Suprapubic skin (tissue), 4 donors: ENCODE measurements around the gene GLIS1. TPM values are rescaled to one million over a fixed set of nuclear protein-coding genes. Genes with fewer than 3 reads are reported as not detected.
A peak's percentile ranks its signal among the peaks of the same experiment; 100 is the strongest.

ENCODE experiments used
- DNase-seq, 2 donors: peaks; one replicate each; pipeline ENCODE4 v3.0.0-alpha.2; 2019; ENCODE audit warnings: low spot score in 2 of 2
- H3K27ac ChIP-seq: fragments of 200-600 bp; sonication (generic); one replicate; pipeline ENCODE4 v1.5.1; 2019
- H3K27me3 ChIP-seq: fragments of 200-600 bp; sonication (generic); one replicate; pipeline ENCODE4 v1.5.1; 2019
- H3K36me3 ChIP-seq: fragments of 200-600 bp; sonication (generic); one replicate; pipeline ENCODE4 v1.5.1; 2019
- H3K4me1 ChIP-seq: fragments of 200-600 bp; sonication (generic); one replicate; pipeline ENCODE4 v1.5.1; 2019
- H3K4me3 ChIP-seq: fragments of 200-600 bp; sonication (generic); one replicate; pipeline ENCODE4 v1.5.1; 2019; ENCODE audit warnings: mild to moderate bottlenecking
- H3K9me3 ChIP-seq: fragments of 200-600 bp; sonication (generic); one replicate; pipeline ENCODE4 v1.5.1; 2019
- CTCF ChIP-seq, 2 donors: fragments of 200-600 bp in 1 of 2; fragments of 450-650 bp in 1 of 2; sonication (generic) in 1 of 2; IDR thresholded peaks; one replicate each; pipeline ENCODE4 v1.5.1; 2016 to 2019; ENCODE audit warnings: antibody characterized with exemption in 2 of 2, mild to moderate bottlenecking in 1 of 2, moderate library complexity in 1 of 2
- EP300 ChIP-seq: sonication (generic); formaldehyde crosslinking; IDR thresholded peaks from one replicate; pipeline ENCODE4 v1.6.1; 2017; ENCODE audit warnings: antibody characterized with exemption
- POLR2A ChIP-seq, 2 donors: fragments of 450-650 bp; IDR thresholded peaks; one replicate each; pipeline ENCODE4 v1.6.1; 2017; ENCODE audit warnings: antibody characterized with exemption in 2 of 2, mild to moderate bottlenecking in 2 of 2, moderate library complexity in 2 of 2
- POLR2AphosphoS5 ChIP-seq, 3 donors: sonication (generic); formaldehyde crosslinking; IDR thresholded peaks; one replicate each; pipeline ENCODE4 v1.6.1; 2017; ENCODE audit warnings: antibody characterized with exemption in 3 of 3
- WGBS: methylation state at CpG from one replicate; pipeline ENCODE4 v1.1.5; 2018; 5-methylcytosine and 5-hydroxymethylcytosine counted together
- total RNA-seq, 4 donors: library from RNA; depleted of rRNA; stranded (reverse); fragments of >200 nt; gene quantifications; one replicate each; pipeline ENCODE4 v1.1.0, GENCODE V29; 2016

Gene GLIS1
- total RNA-seq, 4 donors from 2014 or later = 0.34 to 1.5 (median 0.59) TPM

- 73% methylated on average over 1 of the region's 1 CpG for WGBS
Observed at GRCh38 chr1:53684741-53685140, 54.2 kb downstream of the GLIS1 start.

GRCh38 chr1:53683986-53684740 is 54.8 kb downstream of the GLIS1 start:
- 56% methylated on average over 2 of the region's 3 CpGs for WGBS
- H3K27ac ChIP-seq = no peak overlapping the region
- H3K4me3 ChIP-seq = no peak overlapping the region
- H3K27me3 ChIP-seq = peaks cover 33% of the 10 kb centered on the region
- TF ChIP-seq CTCF (IDR thresholded peaks at IDR 0.05) (no peak), EP300 (no peak), POLR2A (IDR thresholded peaks at IDR 0.05) (no peak), POLR2AphosphoS5 (IDR thresholded peaks at IDR 0.05) (no peak)
- H3K36me3 ChIP-seq = no peaks in the 10 kb centered on the region
- DNase-seq = no peak
- H3K9me3 ChIP-seq = no peaks in the 10 kb centered on the region
- peaks cover 16% of the 10 kb centered on the region for H3K4me1 ChIP-seq

More at GRCh38 chr1:53684741-53685140, 54.2 kb downstream of the GLIS1 start:
- Histone ChIP-seq H3K36me3 (no peaks in the 10 kb centered on the region), H3K27me3 (peaks cover 35% of the 10 kb centered on the region), H3K27ac (no peak overlapping the region), H3K9me3 (no peaks in the 10 kb centered on the region), H3K4me3 (no peak overlapping the region), H3K4me1 (peaks cover 16% of the 10 kb centered on the region)
- no peak for DNase-seq
- TF ChIP-seq CTCF (IDR thresholded peaks at IDR 0.05) (no peak), EP300 (no peak), POLR2AphosphoS5 (IDR thresholded peaks at IDR 0.05) (no peak), POLR2A (IDR thresholded peaks at IDR 0.05) (no peak)

GRCh38 chr1:53682881-53683280 is 56.1 kb downstream of the GLIS1 start:
- DNase-seq = no peak
- Histone ChIP-seq H3K27me3 (peaks cover 30% of the 10 kb centered on the region), H3K9me3 (no peaks in the 10 kb centered on the region), H3K36me3 (no peaks in the 10 kb centered on the region), H3K4me1 (peaks cover 11% of the 10 kb centered on the region), H3K27ac (no peak overlapping the region), H3K4me3 (no peak overlapping the region)
- 88% methylated on average over 4 of the region's 6 CpGs for WGBS
- TF ChIP-seq POLR2AphosphoS5 (IDR thresholded peaks at IDR 0.05) (no peak), EP300 (no peak), CTCF (IDR thresholded peaks at IDR 0.05) (no peak), POLR2A (IDR thresholded peaks at IDR 0.05) (no peak)

- no peak overlapping the region for H3K4me3 ChIP-seq
- H3K4me1 ChIP-seq = peaks cover 11% of the 10 kb centered on the region
- peaks cover 22% of the 10 kb centered on the region for H3K27me3 ChIP-seq
- DNase-seq = peak in 1 of 2 donors; percentile 70
- H3K27ac ChIP-seq = no peak overlapping the region
- no peaks in the 10 kb centered on the region for H3K36me3 ChIP-seq
- TF ChIP-seq CTCF (IDR thresholded peaks at IDR 0.05) (peak; percentile 21 to 48), EP300 (no peak)
- H3K9me3 ChIP-seq = no peaks in the 10 kb centered on the region
- 29% methylated on average over 12 of the region's 15 CpGs for WGBS
Observed at GRCh38 chr1:53681977-53682685, 56.8 kb downstream of the GLIS1 start.

- DNase-seq = no peak
Observed at GRCh38 chr1:53681351-53681976, 57.5 kb downstream of the GLIS1 start.

More at GRCh38 chr1:53681351-53681976, 57.5 kb downstream of the GLIS1 start:
- no peak for TF ChIP-seq POLR2AphosphoS5 (IDR thresholded peaks at IDR 0.05)
- TF ChIP-seq CTCF (IDR thresholded peaks at IDR 0.05) = no peak
- TF ChIP-seq EP300 = no peak
- TF ChIP-seq POLR2A (IDR thresholded peaks at IDR 0.05) = no peak
- no peak overlapping the region for H3K4me3 ChIP-seq
- no peaks in the 10 kb centered on the region for H3K9me3 ChIP-seq
- no peaks in the 10 kb centered on the region for H3K36me3 ChIP-seq
- H3K27me3 ChIP-seq = peaks cover 20% of the 10 kb centered on the region
- H3K27ac ChIP-seq = no peak overlapping the region
- peaks cover 11% of the 10 kb centered on the region for H3K4me1 ChIP-seq
- WGBS = 55% methylated on average over 6 of the region's 6 CpGs
